Measurements from ENCODE around the gene MGA. TPM values are rescaled to one million over a fixed set of nuclear protein-coding genes. Genes with fewer than 3 reads are reported as not detected.

MGA gene
- polyA plus RNA-seq, 1 donor (not counting 4 experiments of a cell fraction or from before 2014, with no cell fraction given) = 6.3 TPM

DNA sequence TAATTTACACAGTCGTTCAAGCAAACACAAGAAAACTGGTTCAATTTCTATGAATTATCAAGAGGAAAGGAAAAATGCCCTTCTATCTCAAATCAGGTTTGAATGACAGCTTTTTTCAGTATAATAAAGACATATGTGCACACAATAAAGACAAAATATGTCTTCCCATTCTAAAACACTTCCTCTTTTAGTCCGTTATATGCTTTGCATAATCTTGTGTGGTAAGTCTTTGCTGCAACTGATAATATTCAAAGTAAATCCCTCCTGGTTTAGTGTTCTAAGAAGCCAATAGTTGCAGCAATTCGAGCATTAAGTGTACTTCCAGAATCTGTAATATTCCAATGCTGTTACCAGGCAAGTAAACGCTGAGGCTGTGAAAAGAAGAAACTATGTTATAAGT, 70.3 kb downstream of the MGA start:
- no peak for DNase-seq (ENCODE audit: low read depth, low spot score)
- Histone ChIP-seq H3K79me2 (ENCODE audit: control insufficient read depth, insufficient read depth, low read length) (no peaks in the 10 kb centered on the region), H3K4me3 (ENCODE audit: control insufficient read depth in 2 of 3, extremely low read depth in 1 of 3, insufficient read depth in 2 of 3, low read depth in 1 of 3, low read length in 3 of 3) (no peak overlapping the region), H3K27ac (ENCODE audit: control insufficient read depth, insufficient read depth, low read length) (no peak overlapping the region), H3K9ac (ENCODE audit: control insufficient read depth, extremely low read depth, insufficient read depth, low read length) (no peak overlapping the region), H3K9me1 (ENCODE audit: control insufficient read depth, extremely low read depth, insufficient read depth, low read length) (no peaks in the 10 kb centered on the region), H3K27me3 (ENCODE audit: control insufficient read depth, extremely low read depth, insufficient read depth, low read length) (no peaks in the 10 kb centered on the region), H3K4me2 (ENCODE audit: control insufficient read depth, extremely low read depth, insufficient read depth, low read depth, low read length) (no peak overlapping the region), H3K9me3 (ENCODE audit: control insufficient read depth, low read depth, low read length) (no peaks in the 10 kb centered on the region), H4K20me1 (ENCODE audit: control insufficient read depth, extremely low read depth, insufficient read depth, low read length) (no peaks in the 10 kb centered on the region), H3K36me3 (ENCODE audit: control insufficient read depth in 2 of 2, extremely low read depth in 1 of 2, insufficient read depth in 2 of 2, low read length in 2 of 2) (peaks cover 0 to 2% of the 10 kb centered on the region in 2 experiments), H3K4me1 (ENCODE audit: control insufficient read depth, extremely low read depth, insufficient read depth, low read length) (no peaks in the 10 kb centered on the region), H2AFZ (ENCODE audit: control insufficient read depth, low read length) (no peak overlapping the region)
- TF ChIP-seq EZH2 (IDR thresholded peaks at IDR 0.05; ENCODE audit: low read length) = no peak
- TF ChIP-seq, protein P1, sequence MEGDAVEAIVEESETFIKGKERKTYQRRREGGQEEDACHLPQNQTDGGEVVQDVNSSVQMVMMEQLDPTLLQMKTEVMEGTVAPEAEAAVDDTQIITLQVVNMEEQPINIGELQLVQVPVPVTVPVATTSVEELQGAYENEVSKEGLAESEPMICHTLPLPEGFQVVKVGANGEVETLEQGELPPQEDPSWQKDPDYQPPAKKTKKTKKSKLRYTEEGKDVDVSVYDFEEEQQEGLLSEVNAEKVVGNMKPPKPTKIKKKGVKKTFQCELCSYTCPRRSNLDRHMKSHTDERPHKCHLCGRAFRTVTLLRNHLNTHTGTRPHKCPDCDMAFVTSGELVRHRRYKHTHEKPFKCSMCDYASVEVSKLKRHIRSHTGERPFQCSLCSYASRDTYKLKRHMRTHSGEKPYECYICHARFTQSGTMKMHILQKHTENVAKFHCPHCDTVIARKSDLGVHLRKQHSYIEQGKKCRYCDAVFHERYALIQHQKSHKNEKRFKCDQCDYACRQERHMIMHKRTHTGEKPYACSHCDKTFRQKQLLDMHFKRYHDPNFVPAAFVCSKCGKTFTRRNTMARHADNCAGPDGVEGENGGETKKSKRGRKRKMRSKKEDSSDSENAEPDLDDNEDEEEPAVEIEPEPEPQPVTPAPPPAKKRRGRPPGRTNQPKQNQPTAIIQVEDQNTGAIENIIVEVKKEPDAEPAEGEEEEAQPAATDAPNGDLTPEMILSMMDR (optimal IDR thresholded peaks at IDR 0.05 in 1 of 3, IDR thresholded peaks at IDR 0.05 in 1 of 3, conservative IDR thresholded peaks at IDR 0.05 in 1 of 3; ENCODE audit: extremely low read depth in 1 of 3, insufficient read depth in 2 of 3, low read length in 3 of 3) = no peak
- no peak for FAIRE-seq
- dilution Hi-C loops (cut with MboI; ENCODE audit: extremely low pct_ligation_motif_present, low sequenced_read_pairs) = no loop called here

GRCh38 chr15:41732483-41732882, 72.3 kb downstream of the MGA start:
- TF ChIP-seq EZH2 (IDR thresholded peaks at IDR 0.05; ENCODE audit: low read length) = no peak
- TF ChIP-seq, protein P1 (optimal IDR thresholded peaks at IDR 0.05 in 1 of 3, IDR thresholded peaks at IDR 0.05 in 1 of 3, conservative IDR thresholded peaks at IDR 0.05 in 1 of 3; ENCODE audit: extremely low read depth in 1 of 3, insufficient read depth in 2 of 3, low read length in 3 of 3) = no peak
- Histone ChIP-seq H3K4me1 (ENCODE audit: control insufficient read depth, extremely low read depth, insufficient read depth, low read length) (no peaks in the 10 kb centered on the region), H2AFZ (ENCODE audit: control insufficient read depth, low read length) (no peak overlapping the region), H3K27ac (ENCODE audit: control insufficient read depth, insufficient read depth, low read length) (no peak overlapping the region), H3K4me3 (ENCODE audit: control insufficient read depth in 2 of 3, extremely low read depth in 1 of 3, insufficient read depth in 2 of 3, low read depth in 1 of 3, low read length in 3 of 3) (no peak overlapping the region), H3K36me3 (ENCODE audit: control insufficient read depth in 2 of 2, extremely low read depth in 1 of 2, insufficient read depth in 2 of 2, low read length in 2 of 2) (peaks cover 4 to 5% of the 10 kb centered on the region in 2 experiments), H3K4me2 (ENCODE audit: control insufficient read depth, extremely low read depth, insufficient read depth, low read depth, low read length) (no peak overlapping the region), H4K20me1 (ENCODE audit: control insufficient read depth, extremely low read depth, insufficient read depth, low read length) (no peaks in the 10 kb centered on the region), H3K79me2 (ENCODE audit: control insufficient read depth, insufficient read depth, low read length) (no peaks in the 10 kb centered on the region), H3K27me3 (ENCODE audit: control insufficient read depth, extremely low read depth, insufficient read depth, low read length) (no peaks in the 10 kb centered on the region), H3K9me3 (ENCODE audit: control insufficient read depth, low read depth, low read length) (no peaks in the 10 kb centered on the region), H3K9ac (ENCODE audit: control insufficient read depth, extremely low read depth, insufficient read depth, low read length) (no peak overlapping the region), H3K9me1 (ENCODE audit: control insufficient read depth, extremely low read depth, insufficient read depth, low read length) (no peaks in the 10 kb centered on the region)
- no peak for FAIRE-seq
- DNase-seq (ENCODE audit: low read depth, low spot score) = no peak
- dilution Hi-C loops (cut with MboI; ENCODE audit: extremely low pct_ligation_motif_present, low sequenced_read_pairs) = no loop called here

Measured in keratinocyte (primary cell).